Femur (tissue), 1 donor: ENCODE data around the gene DPP6.

Experiments used
- DNase-seq: peaks from one replicate; pipeline ENCODE4 v3.0.0-alpha.2; 2017

The DPP6 gene

DNA sequence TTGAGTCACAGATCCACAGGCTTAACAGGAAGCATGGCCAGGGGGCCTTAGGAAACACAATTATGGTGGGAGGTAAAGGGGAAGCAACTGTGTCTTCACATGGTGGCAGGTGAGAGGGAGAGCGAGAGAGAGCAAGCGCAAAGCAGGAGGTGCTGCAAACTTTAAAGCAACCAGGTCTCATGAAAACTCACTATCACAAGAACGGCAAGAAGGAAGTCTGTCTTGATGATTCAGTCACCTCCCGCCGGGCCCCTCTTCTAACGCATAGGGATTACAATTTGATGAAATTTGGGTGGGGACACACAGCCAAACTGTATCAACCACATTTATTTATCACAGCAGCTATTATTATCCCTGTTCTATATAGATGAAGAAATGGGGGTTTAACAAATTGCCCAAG is 201.6 kb downstream of the DPP6 start:
- no peak for DNase-seq

DNA sequence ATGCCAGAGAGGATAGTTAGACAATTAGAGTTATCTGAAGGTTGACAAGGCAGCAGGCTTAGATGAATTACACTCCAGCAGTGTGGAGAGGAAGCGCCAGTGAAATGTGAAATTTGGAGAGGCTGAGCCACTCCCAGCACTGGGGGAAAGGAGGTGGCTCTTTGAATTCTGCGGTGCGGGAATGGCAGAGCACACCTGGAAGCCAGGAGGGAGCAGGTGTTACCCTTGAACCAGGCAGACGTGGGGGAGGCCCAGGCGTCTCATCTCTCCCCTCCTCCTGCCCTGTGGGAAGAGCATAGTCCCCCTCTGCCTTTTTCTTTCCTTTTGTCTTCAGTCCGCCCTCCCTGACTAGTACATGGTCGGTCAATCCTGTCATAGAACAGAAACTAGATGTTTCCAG is 203.1 kb downstream of the DPP6 start:
- no peak for DNase-seq

DNA sequence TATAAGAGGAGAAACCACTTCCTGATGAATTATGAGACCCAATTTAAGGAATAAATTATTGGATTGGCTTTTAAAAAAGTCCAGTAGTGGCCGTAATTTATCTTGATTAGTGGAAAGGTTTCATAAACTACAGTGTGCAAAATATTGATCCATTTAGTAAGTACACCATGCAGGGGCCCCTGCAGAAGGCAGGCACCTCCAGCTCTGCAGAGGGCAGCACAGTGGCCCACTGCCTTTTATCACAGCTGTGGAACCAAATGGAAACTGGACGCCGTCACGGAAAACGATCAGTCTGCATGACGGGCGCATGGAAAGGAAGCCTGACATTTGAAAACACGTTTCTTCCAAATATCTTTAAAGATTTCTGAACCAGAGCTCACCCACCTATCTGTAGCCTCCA is 204.0 kb downstream of the DPP6 start:
- no peak for DNase-seq

DNA sequence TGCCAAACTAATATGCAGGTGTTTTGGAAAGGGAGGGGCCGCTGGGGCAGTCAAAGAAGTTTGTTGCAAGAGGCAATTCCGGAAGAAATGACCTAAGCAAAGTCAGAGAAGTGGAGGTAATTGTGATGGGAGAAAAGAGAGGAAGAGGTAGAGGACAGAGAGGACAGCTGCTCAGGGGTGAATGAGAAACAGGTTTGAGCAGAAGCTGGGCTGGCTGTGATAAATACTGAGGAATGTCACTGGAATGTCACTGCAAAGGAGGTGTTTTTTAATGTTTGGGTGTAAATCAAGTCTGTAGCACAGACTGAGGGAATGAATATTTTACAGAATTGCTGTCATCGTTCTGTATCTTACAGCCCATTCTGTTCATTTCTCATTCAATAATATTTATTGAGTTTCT is 207.2 kb downstream of the DPP6 start:
- DNase-seq = no peak

DNA sequence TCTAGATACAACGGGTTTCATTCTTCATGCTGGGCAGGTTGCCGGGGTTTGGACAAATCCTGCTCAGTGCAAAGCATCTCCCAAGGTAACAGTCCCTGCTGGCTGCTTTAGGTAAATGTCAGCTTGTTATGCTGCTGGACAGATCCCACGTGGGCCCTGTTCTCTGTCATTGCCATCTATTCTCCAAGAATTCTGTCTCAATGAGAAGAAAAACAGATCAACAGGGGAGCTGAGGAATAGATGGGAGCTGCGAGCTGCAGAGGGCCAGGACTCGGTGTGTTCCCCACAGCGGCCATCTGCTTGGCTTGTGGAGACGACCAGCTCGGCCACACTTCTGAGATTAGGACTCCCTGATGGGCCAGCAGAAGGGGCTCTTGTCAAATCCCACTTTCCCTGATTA is 235.2 kb downstream of the DPP6 start:
- no peak for DNase-seq

DNA sequence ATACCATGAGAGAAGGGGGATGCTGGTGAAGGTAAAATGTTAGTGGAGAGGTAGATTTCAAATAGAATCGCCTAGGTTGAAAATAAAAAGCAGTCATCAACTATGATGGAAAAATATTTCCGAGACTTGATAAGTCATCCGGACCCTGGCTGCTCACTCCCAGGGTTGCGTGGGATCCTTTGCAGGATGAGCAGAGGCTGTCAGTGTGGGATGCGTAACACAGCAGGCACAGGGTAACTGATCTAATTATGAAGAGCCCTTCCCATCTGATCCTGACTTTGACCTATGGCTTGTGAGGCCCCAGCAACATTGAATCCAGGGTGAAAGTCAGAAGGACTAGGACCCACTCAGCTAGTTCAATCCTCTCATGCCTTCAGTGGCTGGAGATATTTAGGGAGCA is 236.9 kb downstream of the DPP6 start:
- DNase-seq = no peak

DNA sequence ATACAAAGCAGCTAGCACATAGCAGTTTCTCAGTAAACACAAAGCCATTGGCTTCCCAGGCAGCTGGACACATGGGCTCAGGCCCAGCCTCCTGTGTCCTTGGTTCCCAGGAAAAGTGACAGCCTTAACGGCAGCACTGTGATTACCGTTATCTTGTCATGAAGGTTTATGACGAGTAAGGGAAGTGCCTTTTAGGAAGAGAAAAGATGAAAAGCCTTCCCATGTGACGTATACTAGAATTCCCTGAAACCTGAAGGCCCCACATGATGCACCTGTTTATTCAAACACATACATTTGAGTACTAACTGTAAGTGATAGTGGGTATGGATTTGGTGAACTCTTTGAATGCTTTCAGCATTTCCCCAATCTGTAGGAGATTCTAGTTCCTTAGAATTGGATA is 244.2 kb downstream of the DPP6 start:
- DNase-seq = no peak

DNA sequence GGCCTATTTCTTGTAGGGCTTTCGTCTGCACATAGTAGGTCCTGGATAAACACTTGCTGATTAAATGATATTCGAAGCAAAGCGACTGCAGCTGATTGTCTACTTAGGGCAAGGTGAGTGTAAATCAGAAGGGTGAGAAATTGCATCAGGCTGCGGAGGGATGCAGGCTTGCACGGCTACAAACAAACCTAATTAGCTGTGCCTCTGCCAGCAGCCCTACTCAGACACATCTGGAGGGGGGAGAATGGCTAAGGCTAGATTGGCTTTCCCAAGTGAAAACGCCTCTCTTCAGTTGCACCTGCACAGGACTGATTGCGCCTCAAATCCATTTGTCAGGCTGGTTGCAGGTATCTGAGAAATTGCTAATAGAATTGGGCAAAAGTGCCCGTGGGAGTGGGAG is 247.5 kb downstream of the DPP6 start:
- no peak for DNase-seq

DNA sequence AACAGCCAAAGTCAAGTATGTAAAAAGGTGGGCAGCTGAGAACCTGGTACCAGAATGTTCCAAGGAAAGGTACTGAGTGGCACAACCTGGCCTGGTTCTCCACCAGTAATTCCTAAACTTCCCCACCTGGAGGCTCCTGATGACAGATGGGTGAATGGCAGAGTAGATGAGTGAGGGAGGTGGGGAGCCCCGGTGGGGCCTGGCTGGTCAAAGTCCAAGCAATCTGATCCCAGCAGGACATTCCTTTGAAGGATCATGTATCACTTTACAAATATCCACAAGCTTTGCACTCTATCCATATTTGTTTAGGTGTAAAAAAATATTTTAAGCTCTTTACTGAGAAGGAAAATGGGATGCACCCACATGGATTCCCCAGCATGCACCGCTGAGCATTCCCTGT is 250.2 kb downstream of the DPP6 start:
- DNase-seq = no peak

DNA sequence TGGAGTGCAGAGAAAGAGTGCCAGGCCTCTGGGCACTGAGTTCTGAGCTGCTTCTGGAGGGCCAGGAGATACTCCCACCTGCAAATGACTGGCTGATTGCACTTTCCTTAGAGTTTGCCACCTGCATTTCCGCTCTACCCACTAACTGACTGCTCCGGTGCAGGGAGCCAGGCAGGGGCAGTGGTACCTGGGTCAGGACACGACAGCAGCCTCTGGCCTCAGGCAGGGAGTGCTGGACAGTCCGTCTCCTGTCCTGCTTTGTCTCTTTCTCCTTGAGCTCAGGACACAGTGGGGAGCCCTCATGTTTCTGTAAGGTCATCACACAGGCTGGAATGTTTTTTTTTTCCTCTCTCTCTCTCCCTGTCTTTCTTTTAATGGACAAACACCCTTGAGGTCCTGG is 252.0 kb downstream of the DPP6 start:
- DNase-seq = no peak

DNA sequence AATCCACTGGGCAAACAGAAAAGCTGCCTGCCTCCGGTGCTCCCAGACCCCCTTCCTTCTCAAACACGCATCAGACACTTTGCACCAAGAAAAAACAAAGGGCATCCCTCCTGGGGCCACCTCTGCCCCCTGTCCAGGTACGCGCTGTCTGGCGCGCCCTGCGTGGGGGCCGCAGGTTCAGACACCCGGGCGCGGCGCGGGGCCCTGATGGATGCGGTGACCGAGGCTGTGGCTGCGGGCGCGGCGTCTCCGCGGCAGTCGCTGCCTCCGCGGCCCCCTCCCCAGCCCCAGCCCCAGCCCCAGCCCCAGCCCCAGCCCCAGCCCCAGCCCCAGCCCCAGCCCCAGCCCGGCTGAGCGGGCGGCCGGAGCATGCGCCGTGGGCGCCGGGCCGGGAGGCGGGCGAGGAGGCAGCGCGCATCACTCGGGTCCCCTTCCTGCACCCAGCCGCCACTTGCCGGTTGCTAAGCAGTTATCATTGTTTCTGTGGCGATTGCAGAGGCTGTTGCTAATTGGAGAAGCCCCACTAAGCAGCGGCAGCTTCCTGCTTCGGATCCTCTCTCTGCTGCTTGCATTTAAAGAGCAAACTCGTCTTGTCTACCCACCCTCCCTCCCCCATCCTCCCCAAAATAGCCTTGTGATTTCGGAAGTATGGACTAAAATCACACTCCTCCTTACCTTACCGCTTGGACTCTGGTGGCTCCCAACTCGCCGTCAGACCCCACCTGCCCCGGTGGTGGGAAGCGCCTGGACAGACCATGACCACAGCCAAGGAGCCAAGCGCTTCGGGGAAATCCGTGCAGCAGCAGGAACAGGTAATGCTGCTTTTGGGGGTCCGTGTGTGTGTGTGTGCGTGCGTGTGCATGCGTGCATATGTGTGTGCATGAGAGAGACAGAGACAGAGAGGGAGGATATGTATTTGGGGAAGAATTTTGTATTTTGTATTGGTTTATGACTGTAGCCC is 252.8 kb downstream of the DPP6 start:
- no peak for DNase-seq

DNA sequence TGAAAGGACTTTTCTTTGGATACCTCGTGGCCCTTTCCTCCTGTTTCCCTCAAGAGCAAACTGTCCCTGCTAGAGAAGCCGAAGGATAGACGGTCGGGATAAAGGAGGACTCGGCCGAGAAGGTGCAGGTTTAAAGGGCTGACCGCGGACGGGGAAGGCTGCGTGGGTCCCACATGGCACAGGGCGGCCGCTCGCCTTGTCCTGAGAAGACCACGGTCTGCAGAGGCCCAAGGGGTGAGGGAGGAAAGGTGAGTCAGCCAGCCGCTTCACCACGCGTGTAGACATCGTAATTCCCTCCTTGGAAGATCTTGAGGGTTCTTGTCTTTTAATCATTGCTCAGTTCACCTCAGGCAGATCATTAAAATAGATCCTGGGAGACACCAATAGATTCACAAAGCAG is 253.8 kb downstream of the DPP6 start:
- DNase-seq = no peak

DNA sequence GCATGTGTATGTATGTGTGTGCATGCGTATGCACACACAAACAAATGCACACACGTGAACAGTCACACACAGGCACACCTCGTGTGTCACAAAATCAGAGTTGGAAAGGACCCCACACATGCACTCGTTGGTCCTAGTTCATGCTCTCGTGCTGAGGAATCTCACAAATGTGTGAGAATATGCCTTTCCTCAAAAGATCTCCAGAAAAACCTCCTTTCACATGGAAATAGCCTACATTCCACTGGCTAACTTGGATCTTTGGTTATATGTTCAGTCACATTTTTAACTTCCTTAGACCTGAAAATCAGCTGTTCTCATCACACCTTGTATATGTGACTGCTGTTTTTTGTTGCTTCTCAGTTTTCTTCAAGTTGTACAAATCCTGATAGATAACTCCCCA is 256.7 kb downstream of the DPP6 start:
- DNase-seq = no peak

DNA sequence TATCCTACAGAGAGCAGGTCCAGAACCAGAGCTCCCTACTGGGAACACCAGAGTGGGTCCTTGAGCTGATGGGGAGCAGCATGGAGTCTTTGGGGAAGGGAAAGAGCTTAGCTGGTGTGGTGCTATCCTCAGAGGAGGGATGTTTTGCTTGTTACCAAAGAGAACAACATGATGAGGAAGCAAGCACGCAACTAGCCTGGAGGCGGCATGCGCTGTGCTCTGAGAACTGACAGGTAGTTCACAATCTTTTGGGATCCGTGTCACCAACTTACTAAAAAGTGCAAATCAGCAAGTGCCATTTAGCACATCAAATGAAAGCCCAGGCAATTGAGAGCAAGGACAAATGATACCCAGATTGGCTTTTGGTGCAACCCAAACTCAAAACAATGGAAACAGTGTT is 257.9 kb downstream of the DPP6 start:
- no peak for DNase-seq

DNA sequence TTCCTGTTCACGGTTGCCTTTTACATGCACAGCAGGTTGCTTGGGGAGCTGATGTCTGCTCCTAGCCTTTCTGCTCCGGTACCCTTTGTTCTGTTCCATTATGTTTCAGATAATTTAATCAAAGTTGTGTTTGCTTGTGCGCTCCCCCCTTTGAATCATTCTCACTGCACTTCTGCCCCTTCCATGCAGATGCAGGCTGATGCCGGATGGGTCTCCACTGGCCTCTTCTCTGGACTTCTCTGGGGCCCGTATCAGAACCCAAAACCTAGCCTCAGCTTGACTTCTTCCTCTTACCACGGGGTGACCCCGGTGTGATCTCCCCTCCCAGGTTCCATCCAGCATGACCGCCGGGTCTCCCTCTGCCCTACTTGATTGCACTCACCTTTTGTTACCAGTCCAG is 272.0 kb downstream of the DPP6 start:
- DNase-seq = no peak

DNA sequence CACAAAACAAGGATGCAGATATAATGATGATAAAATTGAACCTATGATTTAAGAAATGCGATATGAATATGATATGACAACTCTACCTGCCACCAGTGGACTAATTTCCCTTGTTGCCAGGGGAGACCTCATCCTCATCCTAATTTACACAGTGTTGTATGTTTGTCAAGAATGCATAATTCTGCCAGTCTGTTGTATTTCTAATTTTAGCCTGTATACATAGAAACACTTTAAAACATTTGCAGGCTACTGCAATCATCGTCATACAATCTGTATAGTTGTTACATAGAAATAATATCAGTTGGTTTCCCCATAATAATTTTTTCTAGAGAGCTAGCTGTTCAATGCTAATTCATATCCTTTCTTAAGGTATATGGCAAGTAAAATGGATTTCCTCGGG is 274.2 kb downstream of the DPP6 start:
- DNase-seq = no peak

DNA sequence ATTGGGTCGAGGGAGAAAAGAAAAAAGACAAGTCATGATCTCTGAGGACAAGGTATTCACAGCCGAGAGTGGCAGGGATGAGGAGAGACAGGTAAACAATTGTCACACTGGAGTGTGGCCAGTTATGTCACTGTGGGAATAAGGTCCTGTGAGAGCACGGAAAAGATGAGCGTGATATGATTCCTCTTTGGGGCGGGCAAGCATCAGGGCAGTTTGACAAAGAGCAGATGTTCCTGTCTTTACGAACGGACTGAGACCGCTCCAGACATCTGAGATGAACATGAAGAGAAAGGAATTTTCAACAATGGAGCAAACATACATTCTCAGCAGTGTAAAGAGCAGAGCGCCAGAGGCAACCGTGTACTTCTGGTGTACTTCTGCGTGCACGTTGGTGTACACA is 278.1 kb downstream of the DPP6 start:
- DNase-seq = no peak

DNA sequence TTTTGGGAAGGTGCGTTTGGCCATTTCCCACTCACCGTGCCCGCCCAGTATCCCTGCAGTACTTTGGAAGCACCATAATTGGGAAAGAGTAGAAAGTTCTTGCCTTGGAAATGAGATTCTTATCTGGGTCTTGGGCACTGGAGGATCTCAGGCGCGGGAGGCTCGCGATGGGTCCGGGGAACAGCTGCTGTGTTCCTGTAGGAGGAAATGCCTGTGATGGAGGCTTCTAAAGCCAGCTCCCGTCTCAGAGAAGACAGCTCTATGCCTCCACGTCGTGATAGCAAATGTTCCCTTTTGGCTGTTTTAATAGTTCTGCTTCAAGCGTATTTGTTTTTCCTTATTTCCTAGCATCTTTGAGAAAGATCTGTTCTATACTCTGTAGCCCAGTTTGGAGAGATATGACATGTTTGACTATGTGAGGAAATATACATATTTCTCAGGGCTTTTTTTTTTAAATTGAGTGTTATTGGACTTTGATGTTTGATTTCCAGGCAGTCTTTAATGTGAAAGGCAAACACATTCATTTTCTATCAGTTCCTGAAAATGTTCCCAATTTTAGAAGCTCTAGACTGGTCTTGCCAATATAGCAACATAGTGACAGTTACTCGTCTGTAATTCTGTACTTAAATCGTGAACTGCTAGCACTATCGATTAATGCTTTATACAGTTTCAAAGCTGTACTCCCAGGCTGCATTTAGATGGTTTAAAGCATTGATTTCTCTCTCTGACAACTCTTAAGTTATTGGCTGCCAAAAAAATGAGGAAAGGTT is 280.8 kb downstream of the DPP6 start:
- no peak for DNase-seq

DNA sequence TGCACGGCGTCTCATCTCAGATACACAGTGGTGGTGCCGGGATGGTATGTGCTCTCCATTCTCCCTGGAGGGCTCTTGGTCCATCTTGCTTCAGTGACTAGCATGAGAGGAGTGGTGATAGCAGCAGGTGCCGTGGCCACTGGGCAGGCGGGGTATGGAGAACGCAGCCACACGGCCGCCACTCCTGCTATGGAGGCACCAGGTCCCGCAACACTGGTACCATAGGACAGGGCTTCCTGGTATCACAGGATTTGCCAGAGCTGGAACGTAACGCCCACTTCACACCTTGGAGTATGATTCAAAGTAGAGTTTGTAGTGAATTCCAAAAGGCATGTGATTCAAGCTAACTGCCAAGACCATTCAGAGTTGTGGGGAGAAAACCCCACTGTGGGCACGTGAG is 284.1 kb downstream of the DPP6 start:
- DNase-seq = no peak

DNA sequence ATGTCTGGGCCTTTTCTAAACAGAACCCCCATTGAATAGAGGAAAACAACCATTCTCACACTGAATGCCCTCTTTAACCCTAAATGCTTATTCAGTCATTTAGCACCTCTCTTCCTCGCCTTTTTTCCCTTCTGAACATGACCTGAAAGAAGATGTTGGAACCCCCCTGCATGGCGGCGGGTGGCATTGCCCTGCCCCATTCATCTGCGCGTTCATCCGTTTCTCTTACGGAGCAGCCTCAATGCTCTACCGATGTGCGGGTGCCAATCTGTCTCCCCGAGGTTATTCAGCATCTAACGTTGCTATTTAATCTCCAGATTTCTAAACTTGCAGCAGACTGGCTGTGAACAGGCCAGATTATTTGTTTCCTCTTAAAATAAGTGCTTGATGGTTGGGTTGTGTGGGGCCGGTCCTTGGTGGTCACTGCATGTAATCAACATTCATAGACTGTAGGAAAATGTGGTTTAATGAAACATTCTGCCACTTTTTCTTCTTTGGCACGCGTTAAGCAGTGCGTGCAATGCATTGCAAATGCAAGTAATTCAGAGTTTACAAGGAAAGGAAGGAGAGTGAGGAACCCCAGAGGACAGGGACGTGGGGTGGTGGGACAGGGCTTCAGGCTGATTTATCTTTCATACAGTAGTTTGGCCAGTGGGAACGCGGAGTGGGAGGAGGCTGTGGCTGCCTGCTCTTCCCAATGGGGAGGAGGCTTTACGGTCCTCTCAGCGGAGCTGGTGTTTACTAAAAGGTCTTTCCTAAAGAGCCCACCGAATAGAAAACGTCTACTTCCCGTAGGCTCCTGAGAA is 286.7 kb downstream of the DPP6 start:
- DNase-seq = no peak

DNA sequence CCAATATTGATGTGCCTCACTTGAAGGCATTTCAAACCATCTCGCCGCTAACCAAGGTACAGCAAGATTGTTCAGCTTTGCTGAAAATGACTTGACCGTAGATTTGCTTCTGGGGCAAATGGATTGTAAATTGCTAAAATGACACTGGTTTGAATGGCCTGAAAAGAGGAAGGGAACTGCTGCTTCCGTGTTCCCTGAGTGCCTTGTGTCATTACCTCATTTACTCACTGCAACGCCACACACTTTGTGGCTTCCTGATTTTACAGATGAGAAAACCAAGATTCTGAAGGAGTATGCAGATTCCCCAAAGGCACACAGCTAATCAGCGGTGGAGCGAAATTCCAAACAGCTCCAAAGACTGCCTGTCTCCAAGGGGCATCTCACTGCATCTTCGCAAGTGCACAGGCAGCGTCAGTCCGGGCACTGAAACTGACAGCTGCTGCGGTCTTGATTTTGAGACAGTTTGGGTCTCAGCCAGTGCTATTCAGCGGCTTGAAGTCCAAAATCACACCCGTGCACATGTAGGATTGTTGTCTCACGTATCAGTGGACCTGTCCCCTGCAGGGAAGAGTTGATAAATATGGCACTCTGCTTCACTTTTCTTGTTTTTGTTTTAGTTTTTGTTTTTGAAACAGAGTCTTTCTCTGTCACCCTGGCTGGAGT is 290.9 kb downstream of the DPP6 start:
- no peak for DNase-seq

DNA sequence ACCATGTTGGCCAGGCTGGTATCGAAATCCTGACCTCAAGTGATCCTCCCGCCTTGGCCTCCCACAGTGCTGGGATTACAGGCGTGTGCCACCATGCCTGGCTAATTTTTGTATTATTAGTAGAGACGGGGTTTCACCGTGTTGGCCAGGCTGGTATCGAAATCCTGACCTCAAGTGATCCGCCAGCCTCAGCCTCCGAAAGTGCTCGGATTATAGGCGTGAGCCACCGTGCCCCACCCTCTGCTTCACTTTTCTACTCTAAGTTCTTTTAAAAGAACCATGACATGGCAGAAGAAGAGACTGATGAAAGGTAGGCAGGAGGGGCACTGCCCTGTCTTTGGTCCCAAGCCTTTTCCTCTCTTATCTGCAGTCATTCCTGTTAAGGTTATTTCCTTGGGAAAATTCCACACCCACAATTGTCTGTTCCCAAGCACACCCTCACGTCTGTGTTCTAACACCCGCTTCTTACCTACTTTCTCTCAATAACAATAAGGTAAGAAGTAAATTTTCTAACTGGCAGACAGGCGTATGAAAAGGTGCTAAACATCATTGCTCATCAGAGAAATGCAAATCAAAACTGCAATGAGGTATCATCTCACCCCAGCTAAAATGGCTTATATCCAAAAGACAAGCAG is 291.7 kb downstream of the DPP6 start:
- no peak for DNase-seq
